GM19452 (cell line): ENCODE results near the gene BRD9.

Source experiments
- ATAC-seq: cut with Tn5 transposase; IDR thresholded peaks from one replicate; pipeline ENCODE4 v1.9.1; 2021; ENCODE audit not compliant: unreplicated experiment

Gene BRD9

DNA sequence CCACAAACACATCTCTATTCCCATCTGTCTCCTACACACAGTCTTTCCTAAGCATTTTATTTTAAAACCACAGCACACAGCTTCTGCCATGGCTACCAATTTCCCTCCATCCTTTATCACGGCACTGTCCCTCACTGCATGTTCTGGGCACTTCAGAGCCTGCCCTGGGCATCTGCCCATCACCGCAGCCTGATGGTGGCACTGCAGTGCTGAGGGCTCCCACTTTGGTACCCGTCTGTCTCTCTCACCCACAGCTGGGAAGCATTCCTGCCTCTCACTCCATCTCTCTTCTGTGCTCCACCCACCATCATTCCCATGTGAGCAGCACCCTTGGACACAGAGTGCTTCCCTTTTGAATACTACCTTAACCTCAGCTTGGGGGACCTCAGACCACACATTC lies 73.5 kb downstream of the BRD9 start:
- no peak for ATAC-seq

DNA sequence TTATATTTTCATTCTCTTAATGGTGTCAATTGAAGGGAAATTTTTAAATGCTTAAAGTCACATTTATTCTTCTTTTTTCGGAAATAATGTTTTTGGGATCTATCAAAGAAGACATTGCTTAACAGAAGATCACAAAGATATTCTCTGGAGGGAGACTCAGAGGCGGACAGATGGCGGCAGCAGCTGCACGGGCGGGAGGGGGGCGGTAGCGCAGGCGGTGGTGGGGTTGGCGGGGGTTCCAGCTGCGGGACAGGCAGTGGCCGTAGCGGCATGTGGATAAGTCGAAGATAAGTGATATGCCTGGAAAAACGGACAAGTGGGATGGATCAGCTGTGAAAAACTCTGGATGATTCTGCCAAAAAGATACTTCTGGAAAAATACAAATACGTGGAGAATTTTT lies 76.4 kb downstream of the BRD9 start:
- no peak for ATAC-seq

DNA sequence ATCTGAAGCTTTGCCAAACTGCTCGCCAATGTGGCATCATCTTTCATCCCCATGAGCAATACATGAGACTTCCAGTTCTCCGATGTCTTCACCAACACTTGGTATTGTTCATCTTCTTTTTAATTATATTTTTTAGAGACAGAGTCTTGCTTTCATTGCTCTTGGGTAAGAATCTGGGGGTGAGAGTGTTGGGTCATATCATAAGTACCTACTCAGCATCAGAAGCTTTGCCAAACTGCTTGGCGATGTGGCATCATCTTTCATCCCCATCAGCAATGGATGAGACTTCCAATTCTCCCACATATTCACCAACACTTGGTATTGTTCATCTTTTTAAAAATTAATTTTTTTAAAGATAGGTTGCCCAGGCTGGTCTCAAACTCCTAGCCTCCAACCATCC lies 77.2 kb downstream of the BRD9 start:
- no peak for ATAC-seq
